Neural cell (in vitro differentiated cells): ENCODE measurements around the gene FLT3LG.

Experiments used
- EZH2 ChIP-seq: fragments of 200-600, 300-800 bp; shearing (Covaris generic), sonication (generic); IDR thresholded peaks from 2 replicates; pipeline ENCODE4 v1.6.1; 2014; ENCODE audit warnings: antibody characterized with exemption, low read length, borderline replicate concordance, mild to moderate bottlenecking; ENCODE audit not compliant: insufficient read depth, poor library complexity, severe bottlenecking
- RAD21 ChIP-seq: fragments of 450-650 bp; conservative IDR thresholded peaks from 2 replicates; pipeline ENCODE4 v1.6.1; 2014; ENCODE audit warnings: antibody characterized with exemption, mild to moderate bottlenecking, moderate library complexity

DNA sequence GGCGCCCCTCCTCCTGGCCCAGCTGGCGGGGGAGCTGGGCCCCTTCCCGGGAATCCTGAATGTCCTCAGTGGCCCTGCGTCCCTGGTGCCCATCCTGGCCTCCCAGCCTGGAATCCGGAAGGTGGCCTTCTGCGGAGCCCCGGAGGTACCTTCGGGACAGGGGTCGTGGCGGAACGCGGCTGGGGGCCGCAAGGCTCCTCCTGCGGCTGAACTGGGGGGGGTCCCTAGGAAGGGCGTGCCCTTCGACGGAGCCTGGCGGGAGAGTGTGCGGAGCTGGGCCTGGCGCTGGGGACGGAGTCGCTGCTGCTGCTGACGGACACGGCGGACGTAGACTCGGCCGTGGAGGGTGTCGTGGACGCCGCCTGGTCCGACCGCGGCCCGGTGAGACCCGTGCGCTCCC lies 12.4 kb upstream of the FLT3LG start:
- TF ChIP-seq EZH2 (no peak), RAD21 (no peak)
